Mesendoderm (in vitro differentiated cells): Measurements from ENCODE around the gene ARHGAP15.

Source experiments
- DNase-seq: peaks from one replicate; pipeline ENCODE4 v3.0.0; 2013
- H2AK5ac ChIP-seq: 2 replicates; pipeline ENCODE4 v1.6.1; 2013; ENCODE audit warnings: low read length, inconsistent platforms
- H2BK120ac ChIP-seq: 2 replicates; pipeline ENCODE4 v1.6.1; 2013; ENCODE audit warnings: low read depth, mild to moderate bottlenecking, low read length, moderate library complexity, mixed read lengths
- H2BK15ac ChIP-seq: replicated peaks from 2 replicates; pipeline ENCODE4 v1.6.1; 2013; ENCODE audit warnings: low read depth, mild to moderate bottlenecking, moderate library complexity
- H2BK5ac ChIP-seq: 2 replicates; pipeline ENCODE4 v1.6.1; 2013; ENCODE audit warnings: low read length, inconsistent platforms
- H3K18ac ChIP-seq: 2 replicates; pipeline ENCODE4 v1.6.1; 2013; ENCODE audit warnings: mild to moderate bottlenecking, low read length, mixed read lengths
- H3K23ac ChIP-seq: one replicate; pipeline ENCODE4 v1.6.1; 2013; ENCODE audit warnings: low read length
- H3K27ac ChIP-seq: 2 replicates; pipeline ENCODE4 v1.5.1; 2013; ENCODE audit warnings: low read depth, mild to moderate bottlenecking, inconsistent platforms, low read length, moderate library complexity
- H3K27me3 ChIP-seq: 2 replicates; pipeline ENCODE4 v1.6.1; 2013; ENCODE audit warnings: low read length, control low read depth, mild to moderate bottlenecking, inconsistent platforms; ENCODE audit not compliant: insufficient read depth, poor library complexity
- H3K36me3 ChIP-seq: 2 replicates; pipeline ENCODE4 v1.6.1; 2013; ENCODE audit warnings: low read length, inconsistent platforms; ENCODE audit not compliant: control insufficient read depth, insufficient read depth
- H3K4ac ChIP-seq: one replicate; pipeline ENCODE4 v1.6.1; 2013; ENCODE audit warnings: low read depth, mild to moderate bottlenecking, low read length, moderate library complexity
- H3K4me1 ChIP-seq: 2 replicates; pipeline ENCODE4 v1.6.1; 2013; ENCODE audit warnings: low read depth, low read length, inconsistent platforms; ENCODE audit not compliant: control insufficient read depth
- H3K4me2 ChIP-seq: 2 replicates; pipeline ENCODE4 v1.6.1; 2013; ENCODE audit warnings: low read length
- H3K4me3 ChIP-seq: 2 replicates; pipeline ENCODE4 v1.5.1; 2013; ENCODE audit warnings: mild to moderate bottlenecking, low read length
- H3K56ac ChIP-seq: one replicate; pipeline ENCODE4 v1.6.1; 2013; ENCODE audit warnings: low read length
- H3K79me1 ChIP-seq: 2 replicates; pipeline ENCODE4 v1.6.1; 2013; ENCODE audit warnings: low read length, inconsistent platforms
- H3K79me2 ChIP-seq: 2 replicates; pipeline ENCODE4 v1.6.1; 2013; ENCODE audit warnings: mild to moderate bottlenecking, low read length; ENCODE audit not compliant: control insufficient read depth, insufficient read depth
- H3K9ac ChIP-seq: 2 replicates; pipeline ENCODE4 v1.6.1; 2013; ENCODE audit warnings: low read length, inconsistent platforms
- H4K5ac ChIP-seq: one replicate; pipeline ENCODE4 v1.6.1; 2013; ENCODE audit warnings: low read length
- H4K8ac ChIP-seq: one replicate; pipeline ENCODE4 v1.6.1; 2013; ENCODE audit warnings: low read depth, mild to moderate bottlenecking, control low read depth, low read length, moderate library complexity
- WGBS: extraction: QIAGEN DNeasy Blood & Tissue Kit; methylation state at CpG from one replicate; pipeline ENCODE4 v1.1.7; 2013; ENCODE audit warnings: low lambda C conversion rate, missing lambda C conversion rate; ENCODE audit not compliant: insufficient coverage; ENCODE audit errors: extremely low coverage; 5-methylcytosine and 5-hydroxymethylcytosine counted together

ARHGAP15 gene

DNA sequence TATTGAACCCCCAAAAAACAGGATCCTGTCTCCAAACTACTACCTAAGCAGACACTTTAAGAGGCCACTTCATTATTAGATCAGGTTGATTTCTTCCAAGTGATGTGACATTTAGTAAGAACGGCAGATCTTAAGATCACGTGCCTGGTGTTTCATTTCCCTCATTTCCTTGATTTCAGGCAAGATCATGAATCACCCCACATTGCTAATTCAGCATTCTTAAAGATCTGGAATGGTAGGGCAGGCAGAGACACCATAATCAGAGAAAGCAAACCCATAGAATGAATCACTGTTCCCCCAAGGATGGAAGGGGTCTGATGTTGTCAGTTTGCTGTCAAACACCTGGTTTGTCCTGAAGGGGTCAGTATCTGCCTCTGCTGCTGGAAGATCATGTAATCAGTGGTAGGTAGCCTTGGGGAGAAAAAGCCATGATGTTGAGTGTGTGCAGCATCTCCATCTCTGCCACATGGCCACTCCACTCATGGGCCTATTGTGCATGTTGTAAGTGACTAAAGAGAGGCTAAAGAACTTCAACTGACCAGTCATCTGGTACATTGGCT is 133.9 kb downstream of the ARHGAP15 start:
- no peak overlapping the region for H2BK120ac ChIP-seq
- no peak overlapping the region for H3K18ac ChIP-seq
- no peak overlapping the region for H2BK15ac ChIP-seq
- H3K27me3 ChIP-seq: no peaks in the 10 kb centered on the region
- DNase-seq: peak; percentile 47
- H2AK5ac ChIP-seq: no peak overlapping the region
- no peaks in the 10 kb centered on the region for H3K79me2 ChIP-seq
- H3K4me1 ChIP-seq: no peaks in the 10 kb centered on the region
- H3K9ac ChIP-seq: no peak overlapping the region
- no peak overlapping the region for H4K8ac ChIP-seq
- no peak overlapping the region for H3K4me2 ChIP-seq
- no peak overlapping the region for H3K56ac ChIP-seq
- H2BK5ac ChIP-seq: no peak overlapping the region
- H4K5ac ChIP-seq: no peak overlapping the region
- no peak overlapping the region for H3K27ac ChIP-seq
- no peak overlapping the region for H3K4me3 ChIP-seq
- H3K23ac ChIP-seq: no peak overlapping the region
- no peak overlapping the region for H3K4ac ChIP-seq
- no peaks in the 10 kb centered on the region for H3K79me1 ChIP-seq
- no CpG with 5 or more reads among the region's 2 CpGs for WGBS
- H3K36me3 ChIP-seq: no peaks in the 10 kb centered on the region

GRCh38 chr2:143264851-143265250 is 135.6 kb downstream of the ARHGAP15 start:
- no peaks in the 10 kb centered on the region for H3K79me1 ChIP-seq
- no peak overlapping the region for H3K4me2 ChIP-seq
- H2BK15ac ChIP-seq: no peak overlapping the region
- no peaks in the 10 kb centered on the region for H3K36me3 ChIP-seq
- no peak overlapping the region for H4K5ac ChIP-seq
- no peaks in the 10 kb centered on the region for H3K4me1 ChIP-seq
- no peak overlapping the region for H3K4me3 ChIP-seq
- H3K9ac ChIP-seq: no peak overlapping the region
- no peak overlapping the region for H3K4ac ChIP-seq
- no peak for DNase-seq
- no peak overlapping the region for H2AK5ac ChIP-seq
- no peak overlapping the region for H3K27ac ChIP-seq
- no CpG with 5 or more reads among the region's 2 CpGs for WGBS
- no peak overlapping the region for H4K8ac ChIP-seq
- H2BK5ac ChIP-seq: no peak overlapping the region
- H3K23ac ChIP-seq: no peak overlapping the region
- H2BK120ac ChIP-seq: no peak overlapping the region
- H3K27me3 ChIP-seq: no peaks in the 10 kb centered on the region
- H3K18ac ChIP-seq: no peak overlapping the region
- H3K79me2 ChIP-seq: no peaks in the 10 kb centered on the region
- H3K56ac ChIP-seq: no peak overlapping the region

- no peak overlapping the region for H3K4ac ChIP-seq
- no peak overlapping the region for H2BK5ac ChIP-seq
- no peaks in the 10 kb centered on the region for H3K36me3 ChIP-seq
- H3K79me1 ChIP-seq: no peaks in the 10 kb centered on the region
- H2BK15ac ChIP-seq: no peak overlapping the region
- no peak overlapping the region for H3K27ac ChIP-seq
- H2BK120ac ChIP-seq: no peak overlapping the region
- no peak overlapping the region for H3K18ac ChIP-seq
- no peak for DNase-seq
- no peak overlapping the region for H3K9ac ChIP-seq
- no peak overlapping the region for H3K56ac ChIP-seq
- no peak overlapping the region for H4K8ac ChIP-seq
- no peaks in the 10 kb centered on the region for H3K79me2 ChIP-seq
- H3K23ac ChIP-seq: no peak overlapping the region
- no peaks in the 10 kb centered on the region for H3K27me3 ChIP-seq
- no peak overlapping the region for H3K4me3 ChIP-seq
- H2AK5ac ChIP-seq: no peak overlapping the region
- H4K5ac ChIP-seq: no peak overlapping the region
- H3K4me1 ChIP-seq: no peaks in the 10 kb centered on the region
- H3K4me2 ChIP-seq: no peak overlapping the region
These were observed 150.5 kb downstream of the ARHGAP15 start for GRCh38 chr2:143279672-143280071.

- no peaks in the 10 kb centered on the region for H3K79me2 ChIP-seq
- no CpG with 5 or more reads among the region's 3 CpGs for WGBS
- H4K5ac ChIP-seq: no peak overlapping the region
- H3K4me2 ChIP-seq: no peak overlapping the region
- H3K4ac ChIP-seq: no peak overlapping the region
- H3K23ac ChIP-seq: no peak overlapping the region
- H3K18ac ChIP-seq: no peak overlapping the region
- no peak overlapping the region for H3K4me3 ChIP-seq
- DNase-seq: no peak
- no peaks in the 10 kb centered on the region for H3K36me3 ChIP-seq
- H3K79me1 ChIP-seq: no peaks in the 10 kb centered on the region
- H2BK5ac ChIP-seq: no peak overlapping the region
- H3K56ac ChIP-seq: no peak overlapping the region
- H3K4me1 ChIP-seq: no peaks in the 10 kb centered on the region
- H2AK5ac ChIP-seq: no peak overlapping the region
- no peaks in the 10 kb centered on the region for H3K27me3 ChIP-seq
- no peak overlapping the region for H2BK120ac ChIP-seq
- H4K8ac ChIP-seq: no peak overlapping the region
- H3K9ac ChIP-seq: no peak overlapping the region
- no peak overlapping the region for H2BK15ac ChIP-seq
- H3K27ac ChIP-seq: no peak overlapping the region
These were observed 151.0 kb downstream of the ARHGAP15 start for GRCh38 chr2:143280097-143280757.

DNA sequence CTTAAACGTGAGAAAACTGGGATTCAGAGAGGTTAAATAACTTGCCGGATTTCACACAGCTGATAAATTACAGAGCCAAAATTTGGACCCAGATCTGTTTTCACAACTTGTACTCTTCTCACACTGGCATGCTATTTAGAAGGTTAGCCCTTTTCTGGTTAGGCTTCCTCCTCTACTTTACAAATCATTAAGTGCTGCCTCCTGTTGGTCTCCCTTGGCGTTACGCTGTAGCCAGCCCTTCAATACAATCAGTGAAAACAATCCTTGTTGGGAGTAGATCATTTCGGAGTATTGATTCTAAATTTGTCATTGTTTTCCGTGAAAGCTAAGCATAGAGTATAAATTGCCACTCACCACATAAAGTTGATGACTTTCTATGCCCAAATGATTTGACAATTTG is 153.5 kb downstream of the ARHGAP15 start:
- Histone ChIP-seq H3K4me2 (no peak overlapping the region), H3K79me1 (no peaks in the 10 kb centered on the region), H3K4ac (no peak overlapping the region), H4K5ac (no peak overlapping the region), H2BK5ac (no peak overlapping the region), H3K4me1 (no peaks in the 10 kb centered on the region), H3K36me3 (no peaks in the 10 kb centered on the region), H3K27ac (no peak overlapping the region), H4K8ac (no peak overlapping the region), H3K18ac (no peak overlapping the region), H3K27me3 (no peaks in the 10 kb centered on the region), H3K56ac (no peak overlapping the region), H3K23ac (no peak overlapping the region), H2BK15ac (no peak overlapping the region), H2AK5ac (no peak overlapping the region), H3K4me3 (no peak overlapping the region), H3K79me2 (no peaks in the 10 kb centered on the region), H2BK120ac (no peak overlapping the region), H3K9ac (no peak overlapping the region)
- no CpG with 5 or more reads among the region's 6 CpGs for WGBS
- peak; percentile 43 for DNase-seq
